A673 (cell line): ENCODE measurements around the gene VAPA.

ENCODE experiments used
- EZH2 ChIP-seq: fragments of 200-600 bp; sonication (generic); IDR thresholded peaks from 2 replicates; pipeline ENCODE4 v1.6.1; 2017; ENCODE audit warnings: borderline replicate concordance, low read depth, mild to moderate bottlenecking, mixed read lengths, antibody characterized with exemption, low read length; ENCODE audit not compliant: poor library complexity, severe bottlenecking
- TF ChIP-seq, protein P1 (sequence below): fragments of 300-800, 200-600 bp; sonication (generic); conservative IDR thresholded peaks from 2 replicates; pipeline ENCODE4 v1.5.1; 2017; ENCODE audit warnings: low read depth, mild to moderate bottlenecking, antibody characterized with exemption, low read length, moderate library complexity, mixed read lengths

GRCh38 chr18:9934274-9934673 is 20.5 kb downstream of the VAPA start:
- TF ChIP-seq, protein P1, sequence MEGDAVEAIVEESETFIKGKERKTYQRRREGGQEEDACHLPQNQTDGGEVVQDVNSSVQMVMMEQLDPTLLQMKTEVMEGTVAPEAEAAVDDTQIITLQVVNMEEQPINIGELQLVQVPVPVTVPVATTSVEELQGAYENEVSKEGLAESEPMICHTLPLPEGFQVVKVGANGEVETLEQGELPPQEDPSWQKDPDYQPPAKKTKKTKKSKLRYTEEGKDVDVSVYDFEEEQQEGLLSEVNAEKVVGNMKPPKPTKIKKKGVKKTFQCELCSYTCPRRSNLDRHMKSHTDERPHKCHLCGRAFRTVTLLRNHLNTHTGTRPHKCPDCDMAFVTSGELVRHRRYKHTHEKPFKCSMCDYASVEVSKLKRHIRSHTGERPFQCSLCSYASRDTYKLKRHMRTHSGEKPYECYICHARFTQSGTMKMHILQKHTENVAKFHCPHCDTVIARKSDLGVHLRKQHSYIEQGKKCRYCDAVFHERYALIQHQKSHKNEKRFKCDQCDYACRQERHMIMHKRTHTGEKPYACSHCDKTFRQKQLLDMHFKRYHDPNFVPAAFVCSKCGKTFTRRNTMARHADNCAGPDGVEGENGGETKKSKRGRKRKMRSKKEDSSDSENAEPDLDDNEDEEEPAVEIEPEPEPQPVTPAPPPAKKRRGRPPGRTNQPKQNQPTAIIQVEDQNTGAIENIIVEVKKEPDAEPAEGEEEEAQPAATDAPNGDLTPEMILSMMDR = no peak
- no peak for TF ChIP-seq EZH2
